Cortex of kidney (tissue), 1 donor: ENCODE measurements around the gene GHR.

ENCODE experiments used
- DNase-seq: peaks from one replicate; lab custom pipeline; 2025; lab: John Stamatoyannopoulos, UW

The GHR gene

DNA sequence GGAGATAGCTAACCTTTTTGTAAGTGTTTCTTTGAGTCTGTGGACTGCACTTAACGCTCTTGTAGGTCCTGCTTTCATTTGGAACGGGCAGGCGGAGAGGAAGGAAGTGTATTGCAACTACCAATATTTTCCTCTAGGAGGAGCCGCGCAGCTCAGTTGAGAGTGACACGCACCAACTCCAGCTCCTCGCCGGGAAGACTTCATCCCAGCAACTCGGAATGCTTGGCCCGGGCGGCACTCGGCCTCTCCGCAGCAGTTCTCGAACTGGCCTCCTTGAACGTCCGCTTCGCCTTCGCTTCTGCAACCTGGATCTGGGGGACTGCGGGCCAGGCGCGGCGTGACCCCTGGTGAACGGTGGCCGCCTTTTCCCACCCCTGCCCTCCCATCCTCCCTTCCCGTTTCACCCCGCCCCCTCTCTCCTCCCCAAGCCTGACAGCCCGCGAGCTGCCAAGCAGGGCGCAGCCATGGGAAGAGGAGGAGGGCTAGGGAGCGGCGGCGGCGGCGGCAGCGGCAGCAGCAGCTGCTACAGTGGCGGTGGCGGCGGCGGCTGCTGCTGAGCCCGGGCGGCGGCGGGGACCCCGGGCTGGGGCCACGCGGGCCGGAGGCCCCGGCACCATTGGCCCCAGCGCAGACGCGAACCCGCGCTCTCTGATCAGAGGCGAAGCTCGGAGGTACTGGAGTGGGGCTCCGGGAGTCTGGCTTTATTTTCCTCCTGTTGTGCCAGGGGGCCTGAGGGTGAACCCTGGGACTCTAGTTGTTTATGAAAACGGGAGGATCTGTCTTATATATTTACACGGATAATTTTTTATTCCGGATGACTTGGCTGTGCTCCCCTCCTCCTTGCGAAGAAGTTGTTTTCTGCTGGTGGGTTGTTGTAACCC, at the start of gene GHR:
GHR (plus strand) TSS at position 155 of the 881 bp plus-strand sequence. CDS start 142,436 bp downstream, outside the sequence.
- DNase-seq, result no peak

DNA sequence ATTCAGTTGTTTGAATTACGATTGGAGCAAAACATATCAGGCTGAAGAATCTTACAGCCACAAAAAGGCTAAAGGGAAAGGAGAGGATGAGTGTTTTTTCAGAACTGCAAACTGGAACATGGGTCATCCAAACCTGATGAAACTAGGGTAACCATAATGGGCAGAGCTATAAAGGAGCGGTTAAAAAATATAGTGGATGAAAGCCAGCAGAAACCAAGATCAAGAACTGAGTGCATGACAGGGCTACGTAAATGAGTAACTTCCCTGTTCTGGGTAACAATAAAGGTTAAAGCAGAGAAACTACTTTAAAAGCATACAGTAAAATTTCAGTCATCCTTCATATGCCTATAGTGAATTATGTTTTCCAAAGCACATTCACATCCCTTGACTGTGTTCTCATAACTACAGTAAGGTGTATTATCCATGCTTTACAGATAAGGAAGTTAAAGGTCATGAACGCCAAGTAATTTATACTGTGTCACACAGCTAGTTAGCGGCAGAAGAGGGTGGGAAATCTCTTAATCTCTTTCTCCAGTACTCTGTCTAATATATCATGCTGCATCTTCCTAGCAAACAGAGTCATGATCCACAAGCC, 48.5 kb upstream of the GHR start:
- no peak for DNase-seq

DNA sequence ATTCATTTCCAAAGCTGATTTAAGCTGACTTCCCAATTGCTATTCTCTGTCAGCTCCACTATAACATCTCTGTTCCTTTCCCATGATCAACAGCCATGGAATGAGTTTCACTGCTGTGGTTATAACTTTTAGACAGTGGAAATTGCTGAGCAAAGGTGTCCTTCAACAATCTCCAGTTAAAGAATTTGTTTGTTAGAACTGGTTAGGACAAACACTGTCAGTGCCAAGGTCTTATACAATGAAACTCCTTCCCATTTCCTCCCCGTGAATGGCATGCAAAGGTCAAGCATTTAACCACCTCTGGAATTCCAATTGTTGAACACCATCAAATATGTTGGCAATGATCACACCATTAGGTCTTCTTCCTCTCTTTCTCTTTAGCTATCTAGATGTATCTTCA, 45.7 kb upstream of the GHR start:
- DNase-seq, result no peak

DNA sequence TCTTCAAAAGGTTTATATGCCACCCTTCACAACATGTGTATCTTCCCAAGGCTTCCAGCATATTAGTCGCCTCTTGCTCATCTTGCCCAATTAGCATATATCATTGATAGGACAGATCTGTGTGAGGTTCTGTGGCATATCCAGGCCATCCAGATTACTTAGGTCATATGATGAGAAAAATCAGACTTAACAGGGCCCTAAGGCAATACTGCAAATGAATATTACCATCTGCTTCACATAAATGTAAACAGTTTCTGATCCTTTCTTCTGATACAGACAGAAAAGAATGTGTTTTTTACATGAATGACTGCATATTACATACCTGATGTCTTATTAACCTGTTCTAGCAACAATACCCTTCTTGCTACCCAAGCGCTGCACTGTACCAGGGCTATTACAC, 41.3 kb upstream of the GHR start:
- no peak for DNase-seq

DNA sequence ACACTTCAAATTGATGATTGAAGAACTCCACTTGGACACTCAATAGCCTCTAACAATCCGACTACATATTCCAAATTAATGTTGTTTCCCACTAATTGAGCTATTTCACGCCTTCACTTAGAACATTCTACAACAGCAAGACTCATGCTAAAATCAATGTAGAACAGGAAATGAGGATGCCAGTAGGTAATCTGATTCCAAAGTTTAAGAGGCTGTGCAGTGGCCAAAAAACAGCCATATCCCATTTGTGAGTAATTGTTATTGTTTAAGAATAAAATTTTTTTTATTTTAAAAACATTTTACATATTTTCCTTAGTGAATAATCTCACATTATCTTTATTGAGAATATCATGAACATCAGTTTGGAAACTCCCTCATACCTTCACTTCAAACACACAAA, 35.7 kb upstream of the GHR start:
- no peak for DNase-seq

GRCh38 chr5:42390115-42390514, 33.1 kb upstream of the GHR start:
- no peak for DNase-seq

GRCh38 chr5:42392917-42393316, 30.3 kb upstream of the GHR start:
- no peak for DNase-seq

GRCh38 chr5:42396111-42396510, 27.1 kb upstream of the GHR start:
- no peak for DNase-seq

- DNase-seq, result no peak
Measured at GRCh38 chr5:42397267-42397666, 26.0 kb upstream of the GHR start.

DNA sequence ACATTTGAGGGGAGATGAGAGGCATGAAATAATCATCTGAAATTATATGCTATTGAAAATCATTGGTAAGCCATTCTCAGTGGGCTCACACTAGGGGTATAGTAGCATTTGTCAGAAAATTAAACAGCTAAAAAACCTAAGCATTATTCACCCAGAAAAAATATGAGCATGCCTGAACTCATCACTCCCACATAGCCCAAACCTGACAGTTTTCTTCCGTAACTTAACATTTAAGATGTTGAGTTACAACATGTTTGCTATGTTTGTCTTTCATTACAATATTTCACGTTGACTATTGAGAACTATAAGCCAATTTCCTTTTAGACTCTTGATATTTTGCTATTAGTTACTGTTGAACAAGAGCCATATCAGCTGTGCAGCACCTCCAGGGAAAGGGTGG, 23.5 kb upstream of the GHR start:
- no peak for DNase-seq

DNA sequence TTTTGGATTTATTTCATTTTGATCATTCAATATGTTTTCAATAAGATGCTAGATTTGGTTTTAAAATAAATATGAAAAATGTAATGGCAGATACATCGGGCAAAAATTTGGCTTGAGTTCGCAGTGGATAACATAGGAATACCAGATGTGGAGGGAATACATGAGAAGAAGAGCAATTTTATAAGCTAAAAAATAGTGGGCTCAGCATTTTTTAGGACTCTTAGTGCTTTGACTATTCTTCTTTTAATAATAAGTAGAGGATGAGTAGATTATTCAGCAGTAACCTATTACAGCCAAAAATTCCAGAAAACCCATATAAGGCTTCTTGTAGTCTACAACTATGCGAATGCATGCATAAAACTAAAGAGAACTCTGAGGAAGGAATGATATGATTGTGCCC, 22.8 kb upstream of the GHR start:
- no peak for DNase-seq

GRCh38 chr5:42403236-42403635, 20.0 kb upstream of the GHR start:
- DNase-seq, result no peak

GRCh38 chr5:42404366-42404765, 18.9 kb upstream of the GHR start:
- no peak for DNase-seq

- no peak for DNase-seq
Measured at GRCh38 chr5:42419294-42419693, 3.9 kb upstream of the GHR start.

- DNase-seq, result no peak
Measured at GRCh38 chr5:42422656-42423280, 471 bp upstream of the GHR start.

DNA sequence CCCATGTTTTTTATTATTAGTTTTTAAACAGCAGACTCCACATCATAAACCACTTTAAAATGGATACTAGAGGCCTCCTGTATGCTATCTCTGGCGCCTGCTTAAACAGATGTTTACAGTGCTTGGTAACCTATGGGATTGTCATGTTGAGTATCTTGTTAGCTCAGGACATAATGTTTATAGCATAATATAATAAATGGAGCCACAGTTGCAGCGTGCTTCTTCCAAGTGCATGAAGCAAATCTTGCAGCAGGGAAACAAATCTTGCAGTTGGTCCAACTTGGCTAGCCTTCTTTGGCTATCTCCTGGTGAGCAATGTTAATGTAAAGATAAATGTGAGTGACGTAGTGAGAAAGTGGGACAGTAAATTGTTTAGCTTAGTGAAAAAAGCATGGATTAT, 2.8 kb downstream of the GHR start:
- no peak for DNase-seq

GRCh38 chr5:42429694-42430093, 6.5 kb downstream of the GHR start:
- DNase-seq, result no peak

- no peak for DNase-seq
Measured at GRCh38 chr5:42434047-42434724, 10.9 kb downstream of the GHR start.

- DNase-seq, result no peak
Measured at GRCh38 chr5:42436051-42436450, 12.8 kb downstream of the GHR start.

- no peak for DNase-seq
Measured at GRCh38 chr5:42454216-42454995, 31.2 kb downstream of the GHR start.

DNA sequence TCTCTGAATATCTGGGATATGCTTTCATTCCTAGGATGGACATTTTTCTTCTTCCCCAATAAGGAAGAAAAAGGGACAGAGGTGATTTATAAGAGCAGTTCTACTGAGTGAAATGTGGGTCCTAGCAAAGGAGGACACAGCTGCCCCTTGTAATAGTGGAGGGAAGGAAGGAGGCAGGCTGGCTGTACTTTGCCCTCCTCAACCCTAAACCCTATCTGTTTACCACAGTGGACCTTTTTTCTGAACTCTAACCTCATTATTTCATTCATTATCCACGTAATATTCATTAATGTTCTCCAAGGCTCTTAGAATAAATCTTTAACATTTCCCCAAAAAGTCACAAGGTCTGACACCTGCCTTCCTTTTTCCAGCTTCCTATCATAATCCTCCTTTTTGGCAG, 37.8 kb downstream of the GHR start:
- no peak for DNase-seq

DNA sequence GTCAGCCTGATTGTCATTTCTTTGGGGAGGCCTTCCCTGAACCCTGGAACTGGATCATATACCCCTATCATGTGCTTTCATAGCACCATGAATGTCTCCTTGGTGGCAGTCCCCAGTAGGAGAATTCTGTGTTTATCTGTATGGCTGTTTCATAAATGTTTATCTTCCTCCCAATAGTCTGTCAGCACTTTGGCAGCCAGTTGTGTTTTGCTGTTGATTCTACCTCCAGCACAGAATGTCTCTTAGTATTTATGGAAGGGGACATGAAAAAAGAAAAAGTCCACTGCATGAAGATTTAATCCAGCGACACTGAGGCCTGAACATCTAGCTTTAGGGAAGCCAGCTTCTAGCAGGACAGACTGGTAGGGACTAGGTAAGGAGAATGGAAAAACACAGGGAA, 38.3 kb downstream of the GHR start:
- no peak for DNase-seq
